ENCODE measurements around the gene CAPSL.
A peak's percentile ranks its signal among the peaks of the same experiment; 100 is the strongest.
"Not testable (repeated sequence)": the region's sequence is repeated elsewhere in the genome, so short reads cannot be mapped to it uniquely, and the experiment has no call there.

CAPSL gene

GRCh38 chr5:35938568-35939227 lies at the start of gene CAPSL:
CAPSL (minus strand) TSS chr5:35938622; CDS start chr5:35921120, 17,502 bp downstream.
- DNase-seq (ENCODE audit: low read depth in 2 of 2), result no peak

- no peak for DNase-seq (ENCODE audit: low read depth in 2 of 2)
These were observed 49.4 kb upstream of the CAPSL start for GRCh38 chr5:35987776-35988175.

GRCh38 chr5:35979715-35980114 lies 41.3 kb upstream of the CAPSL start:
- DNase-seq (ENCODE audit: low read depth in 2 of 2), result no peak

GRCh38 chr5:35976859-35977258 lies 38.4 kb upstream of the CAPSL start:
- not testable (repeated sequence) for DNase-seq (ENCODE audit: low read depth in 2 of 2)

- no peak for DNase-seq (ENCODE audit: low read depth in 2 of 2)
These were observed 36.1 kb upstream of the CAPSL start for GRCh38 chr5:35974570-35974969.

- DNase-seq (ENCODE audit: low read depth in 2 of 2), result no peak
These were observed 33.4 kb upstream of the CAPSL start for GRCh38 chr5:35971878-35972210.

GRCh38 chr5:35971186-35971877 lies 32.9 kb upstream of the CAPSL start:
- DNase-seq (ENCODE audit: low read depth in 2 of 2), result no peak

- no peak for DNase-seq (ENCODE audit: low read depth in 2 of 2)
These were observed 25.0 kb upstream of the CAPSL start for GRCh38 chr5:35963381-35963843.

- no peak for DNase-seq (ENCODE audit: low read depth in 2 of 2)
These were observed 21.9 kb upstream of the CAPSL start for GRCh38 chr5:35960328-35960727.

GRCh38 chr5:35956429-35956828 lies 18.0 kb upstream of the CAPSL start:
- no peak for DNase-seq (ENCODE audit: low read depth in 2 of 2)

GRCh38 chr5:35954175-35954574 lies 15.8 kb upstream of the CAPSL start:
- no peak for DNase-seq (ENCODE audit: low read depth in 2 of 2)

- DNase-seq (ENCODE audit: low read depth in 2 of 2), result no peak
These were observed 8.7 kb upstream of the CAPSL start for GRCh38 chr5:35947085-35947484.

- no peak for DNase-seq (ENCODE audit: low read depth in 2 of 2)
These were observed 1.2 kb upstream of the CAPSL start for GRCh38 chr5:35939639-35940038.

GRCh38 chr5:35926389-35927051 lies 11.9 kb downstream of the CAPSL start:
- peak in 1 of 2 donors; percentile 24 for DNase-seq (ENCODE audit: low read depth in 2 of 2)

GRCh38 chr5:35924950-35925722 lies 13.3 kb downstream of the CAPSL start:
- DNase-seq (ENCODE audit: low read depth in 2 of 2), result peak; percentile 61 to 74

- DNase-seq (ENCODE audit: low read depth in 2 of 2), result no peak
These were observed 14.1 kb downstream of the CAPSL start for GRCh38 chr5:35924122-35924949.

- DNase-seq (ENCODE audit: low read depth in 2 of 2), result no peak
These were observed 16.0 kb downstream of the CAPSL start for GRCh38 chr5:35922468-35922867.

GRCh38 chr5:35921930-35922329 lies 16.5 kb downstream of the CAPSL start:
- no peak for DNase-seq (ENCODE audit: low read depth in 2 of 2)

GRCh38 chr5:35920890-35921289 lies 17.5 kb downstream of the CAPSL start:
- DNase-seq (ENCODE audit: low read depth in 2 of 2), result no peak

GRCh38 chr5:35919191-35919590 lies 19.2 kb downstream of the CAPSL start:
- no peak for DNase-seq (ENCODE audit: low read depth in 2 of 2)

GRCh38 chr5:35908814-35909213 lies 29.6 kb downstream of the CAPSL start:
- DNase-seq (ENCODE audit: low read depth in 2 of 2), result no peak
